Measurements from ENCODE around the gene FAM241A. TPM values are rescaled to one million over a fixed set of nuclear protein-coding genes. Genes with fewer than 3 reads are reported as not detected.

The FAM241A gene
- total and polyA plus RNA-seq, 9 of the 15 experiments (the other 6 are each of a cell fraction or from before 2014, with no cell fraction given) = 2.3 to 8.5 (median 5.3) TPM

DNA sequence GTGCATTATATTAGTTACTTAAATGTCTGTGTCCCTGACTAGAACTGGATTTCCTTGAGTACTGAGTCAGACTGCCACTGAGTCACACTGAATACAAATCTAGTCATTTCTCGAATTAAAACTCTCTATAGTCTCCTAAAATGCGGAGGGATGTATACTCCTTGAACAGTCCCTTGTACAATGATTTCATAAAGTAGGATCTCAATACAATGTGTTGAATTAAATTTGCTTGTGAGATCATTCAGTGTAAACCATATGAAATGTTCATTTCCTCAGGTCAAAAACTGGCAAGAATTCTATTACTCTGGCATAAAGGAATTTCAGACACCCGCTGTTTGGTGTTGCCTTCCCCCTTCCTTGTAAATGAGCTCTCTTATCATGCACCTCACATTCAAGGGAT, 17.5 kb upstream of the FAM241A start (continued):
- TF ChIP-seq, protein P1, sequence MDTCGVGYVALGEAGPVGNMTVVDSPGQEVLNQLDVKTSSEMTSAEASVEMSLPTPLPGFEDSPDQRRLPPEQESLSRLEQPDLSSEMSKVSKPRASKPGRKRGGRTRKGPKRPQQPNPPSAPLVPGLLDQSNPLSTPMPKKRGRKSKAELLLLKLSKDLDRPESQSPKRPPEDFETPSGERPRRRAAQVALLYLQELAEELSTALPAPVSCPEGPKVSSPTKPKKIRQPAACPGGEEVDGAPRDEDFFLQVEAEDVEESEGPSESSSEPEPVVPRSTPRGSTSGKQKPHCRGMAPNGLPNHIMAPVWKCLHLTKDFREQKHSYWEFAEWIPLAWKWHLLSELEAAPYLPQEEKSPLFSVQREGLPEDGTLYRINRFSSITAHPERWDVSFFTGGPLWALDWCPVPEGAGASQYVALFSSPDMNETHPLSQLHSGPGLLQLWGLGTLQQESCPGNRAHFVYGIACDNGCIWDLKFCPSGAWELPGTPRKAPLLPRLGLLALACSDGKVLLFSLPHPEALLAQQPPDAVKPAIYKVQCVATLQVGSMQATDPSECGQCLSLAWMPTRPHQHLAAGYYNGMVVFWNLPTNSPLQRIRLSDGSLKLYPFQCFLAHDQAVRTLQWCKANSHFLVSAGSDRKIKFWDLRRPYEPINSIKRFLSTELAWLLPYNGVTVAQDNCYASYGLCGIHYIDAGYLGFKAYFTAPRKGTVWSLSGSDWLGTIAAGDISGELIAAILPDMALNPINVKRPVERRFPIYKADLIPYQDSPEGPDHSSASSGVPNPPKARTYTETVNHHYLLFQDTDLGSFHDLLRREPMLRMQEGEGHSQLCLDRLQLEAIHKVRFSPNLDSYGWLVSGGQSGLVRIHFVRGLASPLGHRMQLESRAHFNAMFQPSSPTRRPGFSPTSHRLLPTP (IDR thresholded peaks at IDR 0.05; ENCODE audit: borderline replicate concordance, extremely low read depth, insufficient read length) = no peak
- TF ChIP-seq, protein P2, sequence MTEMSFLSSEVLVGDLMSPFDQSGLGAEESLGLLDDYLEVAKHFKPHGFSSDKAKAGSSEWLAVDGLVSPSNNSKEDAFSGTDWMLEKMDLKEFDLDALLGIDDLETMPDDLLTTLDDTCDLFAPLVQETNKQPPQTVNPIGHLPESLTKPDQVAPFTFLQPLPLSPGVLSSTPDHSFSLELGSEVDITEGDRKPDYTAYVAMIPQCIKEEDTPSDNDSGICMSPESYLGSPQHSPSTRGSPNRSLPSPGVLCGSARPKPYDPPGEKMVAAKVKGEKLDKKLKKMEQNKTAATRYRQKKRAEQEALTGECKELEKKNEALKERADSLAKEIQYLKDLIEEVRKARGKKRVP (CRISPR knock-in tag; IDR thresholded peaks at IDR 0.05) = no peak
- TF ChIP-seq ZNF408 (CRISPR knock-in tag; IDR thresholded peaks at IDR 0.05; ENCODE audit: low read depth) = no peak
- no peak for TF ChIP-seq SMARCE1 (IDR thresholded peaks at IDR 0.05)

DNA sequence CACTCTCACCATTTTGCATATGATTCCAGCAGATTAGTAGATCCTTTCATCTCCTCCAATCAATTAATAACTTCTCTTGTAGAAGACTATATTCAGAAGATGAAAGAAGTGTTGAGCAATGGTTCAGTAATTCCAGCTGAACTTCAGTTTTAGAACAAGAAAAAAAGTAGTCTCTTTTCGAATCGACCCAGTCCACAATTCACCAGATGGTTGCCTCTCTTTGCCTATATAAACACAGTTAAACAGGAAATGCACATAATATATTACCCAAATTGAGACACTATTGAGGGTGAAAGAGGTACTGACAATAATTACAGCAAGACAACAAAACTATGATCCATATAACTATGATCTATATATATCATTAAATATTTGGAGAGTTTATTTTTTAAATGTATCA, 16.8 kb upstream of the FAM241A start:
- intact Hi-C loops (cut with micrococcal nuclease) (no loop called here), in situ Hi-C loops (cut with MboI) (no loop called here)
- Histone ChIP-seq H3K79me2 (ENCODE audit: control insufficient read depth, insufficient read depth, low read length) (no peaks in the 10 kb centered on the region), H3K9ac (ENCODE audit: insufficient read depth in 1 of 2, low read depth in 2 of 2, low read length in 2 of 2) (no peak overlapping the region), H3K9me1 (ENCODE audit: control insufficient read depth, insufficient read depth, low read length) (no peaks in the 10 kb centered on the region), H3K9me3 (replicated peaks; ENCODE audit: control insufficient read depth, insufficient read depth, low read depth, low read length) (no peaks in the 10 kb centered on the region), H3K4me3 (no peak overlapping the region), H2AFZ (ENCODE audit: low read depth, low read length) (peak overlapping the region; percentile 17; the same call in 1 of the 2 replicates), H3K27me3 (ENCODE audit: control insufficient read depth in 2 of 2, insufficient read depth in 2 of 2, low read length in 2 of 2) (no peaks in the 10 kb centered on the region), H3K27ac (ENCODE audit: extremely low read depth, low read depth, low read length) (no peak overlapping the region), H4K20me1 (replicated peaks; ENCODE audit: control insufficient read depth, insufficient read depth, low read length) (no peaks in the 10 kb centered on the region), H3K36me3 (ENCODE audit: control insufficient read depth, insufficient read depth, low read length) (no peaks in the 10 kb centered on the region), H3K4me1 (replicated peaks in 1 of 2; ENCODE audit: control insufficient read depth in 2 of 2, insufficient read depth in 2 of 2, low read length in 2 of 2) (no peaks in the 10 kb centered on the region), H3K4me2 (ENCODE audit: insufficient read depth, low read length) (no peak overlapping the region)
- FAIRE-seq (no peak), DNase-seq (ENCODE audit: extremely low read depth in 1 of 4, low spot score in 3 of 4) (no peak), ATAC-seq (no peak)
- CTCF ChIA-PET (ENCODE audit: low intra/inter-chr PET ratio) = no interaction called here
- no TSS peak for BruUV-seq (replicated peaks)
- POLR2A ChIA-PET = interaction anchor here (1.3 kb wide), 1 partner anchor 11 kb away, joined by 3 read pairs; no protein-coding TSS in a partner anchor
- WGBS (ENCODE audit: insufficient coverage, low coverage, missing lambda C conversion rate) = 5% methylated on average over 2 of the region's 2 CpGs
- TF ChIP-seq FIP1L1 (IDR thresholded peaks at IDR 0.05; ENCODE audit: low read depth, low read length, poor library complexity, severe bottlenecking) (no peak), DMBX1 (CRISPR knock-in tag; IDR thresholded peaks at IDR 0.05; ENCODE audit: borderline replicate concordance) (no peak), ZNF165 (CRISPR knock-in tag; IDR thresholded peaks at IDR 0.05; ENCODE audit: borderline replicate concordance) (no peak)
- TF ChIP-seq, protein P3, sequence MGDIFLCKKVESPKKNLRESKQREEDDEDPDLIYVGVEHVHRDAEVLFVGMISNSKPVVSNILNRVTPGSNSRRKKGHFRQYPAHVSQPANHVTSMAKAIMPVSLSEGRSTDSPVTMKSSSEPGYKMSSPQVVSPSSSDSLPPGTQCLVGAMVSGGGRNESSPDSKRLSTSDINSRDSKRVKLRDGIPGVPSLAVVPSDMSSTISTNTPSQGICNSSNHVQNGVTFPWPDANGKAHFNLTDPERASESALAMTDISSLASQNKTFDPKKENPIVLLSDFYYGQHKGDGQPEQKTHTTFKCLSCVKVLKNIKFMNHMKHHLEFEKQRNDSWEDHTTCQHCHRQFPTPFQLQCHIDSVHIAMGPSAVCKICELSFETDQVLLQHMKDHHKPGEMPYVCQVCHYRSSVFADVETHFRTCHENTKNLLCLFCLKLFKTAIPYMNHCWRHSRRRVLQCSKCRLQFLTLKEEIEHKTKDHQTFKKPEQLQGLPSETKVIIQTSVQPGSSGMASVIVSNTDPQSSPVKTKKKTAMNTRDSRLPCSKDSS (IDR thresholded peaks at IDR 0.05; ENCODE audit: low read depth, partially characterized antibody) = no peak
- TF ChIP-seq, protein P4, sequence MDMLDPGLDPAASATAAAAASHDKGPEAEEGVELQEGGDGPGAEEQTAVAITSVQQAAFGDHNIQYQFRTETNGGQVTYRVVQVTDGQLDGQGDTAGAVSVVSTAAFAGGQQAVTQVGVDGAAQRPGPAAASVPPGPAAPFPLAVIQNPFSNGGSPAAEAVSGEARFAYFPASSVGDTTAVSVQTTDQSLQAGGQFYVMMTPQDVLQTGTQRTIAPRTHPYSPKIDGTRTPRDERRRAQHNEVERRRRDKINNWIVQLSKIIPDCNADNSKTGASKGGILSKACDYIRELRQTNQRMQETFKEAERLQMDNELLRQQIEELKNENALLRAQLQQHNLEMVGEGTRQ (CRISPR knock-in tag; IDR thresholded peaks at IDR 0.05) = no peak

Measured in K562 (cell line).